Prostate gland (tissue), 2 donors: ENCODE measurements around the gene GGT6. TPM values are rescaled to one million over a fixed set of nuclear protein-coding genes. Genes with fewer than 3 reads are reported as not detected.
"Not testable (repeated sequence)": the region's sequence is repeated elsewhere in the genome, so short reads cannot be mapped to it uniquely, and the experiment has no call there.

Source experiments
- DNase-seq: peaks from one replicate; pipeline ENCODE4 v3.0.0-alpha.2; 2019; ENCODE audit warnings: low spot score
- H3K27ac ChIP-seq, 2 donors: fragments of 200-600 bp; sonication (generic); 2 replicates each; pipeline ENCODE4 v1.5.1; 2017 to 2019
- H3K27me3 ChIP-seq: fragments of 200-600 bp; sonication (generic); replicated peaks from 2 replicates; pipeline ENCODE4 v1.5.1; 2019; ENCODE audit not compliant: insufficient read depth
- H3K36me3 ChIP-seq, 2 donors: fragments of 200-600 bp; sonication (generic); 1 replicate in 1 of 2; 2 replicates in 1 of 2; pipeline versions ENCODE4 v1.5.1 to v1.8.1; 2017 to 2019
- H3K4me1 ChIP-seq: fragments of 200-600 bp; sonication (generic); replicated peaks from 2 replicates; pipeline ENCODE4 v1.5.1; 2019
- H3K4me3 ChIP-seq, 2 donors: fragments of 200-600 bp; sonication (generic); 2 replicates each; pipeline ENCODE4 v1.5.1; 2017 to 2019
- H3K9me3 ChIP-seq: fragments of 200-600 bp; sonication (generic); 2 replicates; pipeline ENCODE4 v1.5.1; 2017
- POLR2A ChIP-seq: fragments of 450-650 bp; IDR thresholded peaks from one replicate; pipeline ENCODE4 v1.6.1; 2016; ENCODE audit warnings: antibody characterized with exemption, mild to moderate bottlenecking
- POLR2AphosphoS5 ChIP-seq: sonication (generic); formaldehyde crosslinking; IDR thresholded peaks from one replicate; pipeline ENCODE4 v1.6.1; 2017; ENCODE audit warnings: antibody characterized with exemption
- WGBS: methylation state at CpG from one replicate; pipeline ENCODE4 v1.1.5; 2018; 5-methylcytosine and 5-hydroxymethylcytosine counted together
- intact Hi-C: fragments of 100-400 bp; cut with DNase I; formaldehyde crosslinking; loops from one replicate; pipeline ENCODE4 v1.14.2; 2022
- total RNA-seq, 2 donors: library from RNA; depleted of rRNA; stranded (reverse); fragments of >200 nt; gene quantifications; one replicate each; pipeline ENCODE4 v1.1.0, GENCODE V29; 2016
- TF ChIP-seq, protein P1 (sequence below), 4 experiments: fragments of 200-600 bp in 2 of 4; fragments of 450-650 bp in 2 of 4; sonication (generic) in 2 of 4; IDR thresholded peaks; 1 replicate in 3 of 4; 2 replicates in 1 of 4; pipeline ENCODE4 v1.5.1; 2016 to 2019; ENCODE audit warnings: antibody characterized with exemption in 4 of 4, mild to moderate bottlenecking in 2 of 4, moderate library complexity in 2 of 4

The GGT6 gene
- total RNA-seq, 2 donors from 2014 or later: 23.5 to 35.6 TPM

DNA sequence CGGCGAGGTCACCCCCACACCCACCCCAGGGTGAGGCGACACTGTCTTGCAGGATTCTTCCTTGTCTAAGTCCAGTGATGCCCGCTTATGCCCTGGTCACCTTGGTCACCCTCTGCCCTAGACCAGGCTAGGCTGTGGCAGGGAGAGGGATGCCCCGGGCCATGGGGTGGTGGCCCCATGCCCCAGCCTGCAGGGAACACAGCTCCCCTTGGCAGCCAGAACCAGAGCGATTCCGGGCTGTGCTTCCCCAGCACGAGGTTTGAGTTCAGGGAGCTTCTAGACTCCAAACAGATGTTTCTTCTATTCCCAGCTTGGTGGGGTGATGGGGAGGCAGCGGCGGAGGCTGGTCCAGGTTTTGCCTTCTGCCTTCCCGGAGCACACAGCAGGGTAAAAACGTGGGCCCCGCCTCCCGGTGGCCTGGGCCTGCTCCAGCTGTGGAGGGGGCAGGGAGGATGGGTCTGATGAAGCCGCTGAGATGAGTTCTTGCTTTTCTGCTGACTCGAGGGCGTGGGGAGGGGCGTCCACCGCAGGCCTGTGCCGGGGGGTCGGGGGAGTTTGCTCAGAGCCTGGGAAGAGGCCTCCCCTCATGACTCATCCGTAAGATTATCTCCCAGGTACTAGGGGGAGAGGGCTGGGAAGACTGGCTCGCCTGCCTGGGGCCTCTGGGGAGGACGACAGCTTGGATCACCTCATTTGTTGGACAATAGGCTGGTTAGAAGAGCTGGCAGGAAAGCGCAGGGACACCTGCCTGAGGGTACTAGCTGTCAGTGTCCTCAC is 39.3 kb upstream of the GGT6 start:
- H3K27ac ChIP-seq: peak overlapping the region; percentile 29 to 42
- no peaks in the 10 kb centered on the region for H3K9me3 ChIP-seq
- WGBS: 25% methylated on average over 25 of the region's 25 CpGs
- H3K4me1 ChIP-seq: no peaks in the 10 kb centered on the region
- TF ChIP-seq, protein P1, sequence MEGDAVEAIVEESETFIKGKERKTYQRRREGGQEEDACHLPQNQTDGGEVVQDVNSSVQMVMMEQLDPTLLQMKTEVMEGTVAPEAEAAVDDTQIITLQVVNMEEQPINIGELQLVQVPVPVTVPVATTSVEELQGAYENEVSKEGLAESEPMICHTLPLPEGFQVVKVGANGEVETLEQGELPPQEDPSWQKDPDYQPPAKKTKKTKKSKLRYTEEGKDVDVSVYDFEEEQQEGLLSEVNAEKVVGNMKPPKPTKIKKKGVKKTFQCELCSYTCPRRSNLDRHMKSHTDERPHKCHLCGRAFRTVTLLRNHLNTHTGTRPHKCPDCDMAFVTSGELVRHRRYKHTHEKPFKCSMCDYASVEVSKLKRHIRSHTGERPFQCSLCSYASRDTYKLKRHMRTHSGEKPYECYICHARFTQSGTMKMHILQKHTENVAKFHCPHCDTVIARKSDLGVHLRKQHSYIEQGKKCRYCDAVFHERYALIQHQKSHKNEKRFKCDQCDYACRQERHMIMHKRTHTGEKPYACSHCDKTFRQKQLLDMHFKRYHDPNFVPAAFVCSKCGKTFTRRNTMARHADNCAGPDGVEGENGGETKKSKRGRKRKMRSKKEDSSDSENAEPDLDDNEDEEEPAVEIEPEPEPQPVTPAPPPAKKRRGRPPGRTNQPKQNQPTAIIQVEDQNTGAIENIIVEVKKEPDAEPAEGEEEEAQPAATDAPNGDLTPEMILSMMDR (IDR thresholded peaks at IDR 0.05): no peak
- TF ChIP-seq POLR2A: no peak
- no peak for TF ChIP-seq POLR2AphosphoS5
- H3K36me3 ChIP-seq: no peaks in the 10 kb centered on the region
- no peak for DNase-seq
- intact Hi-C loops: no loop called here
- no peaks in the 10 kb centered on the region for H3K27me3 ChIP-seq
- H3K4me3 ChIP-seq: no peak overlapping the region

DNA sequence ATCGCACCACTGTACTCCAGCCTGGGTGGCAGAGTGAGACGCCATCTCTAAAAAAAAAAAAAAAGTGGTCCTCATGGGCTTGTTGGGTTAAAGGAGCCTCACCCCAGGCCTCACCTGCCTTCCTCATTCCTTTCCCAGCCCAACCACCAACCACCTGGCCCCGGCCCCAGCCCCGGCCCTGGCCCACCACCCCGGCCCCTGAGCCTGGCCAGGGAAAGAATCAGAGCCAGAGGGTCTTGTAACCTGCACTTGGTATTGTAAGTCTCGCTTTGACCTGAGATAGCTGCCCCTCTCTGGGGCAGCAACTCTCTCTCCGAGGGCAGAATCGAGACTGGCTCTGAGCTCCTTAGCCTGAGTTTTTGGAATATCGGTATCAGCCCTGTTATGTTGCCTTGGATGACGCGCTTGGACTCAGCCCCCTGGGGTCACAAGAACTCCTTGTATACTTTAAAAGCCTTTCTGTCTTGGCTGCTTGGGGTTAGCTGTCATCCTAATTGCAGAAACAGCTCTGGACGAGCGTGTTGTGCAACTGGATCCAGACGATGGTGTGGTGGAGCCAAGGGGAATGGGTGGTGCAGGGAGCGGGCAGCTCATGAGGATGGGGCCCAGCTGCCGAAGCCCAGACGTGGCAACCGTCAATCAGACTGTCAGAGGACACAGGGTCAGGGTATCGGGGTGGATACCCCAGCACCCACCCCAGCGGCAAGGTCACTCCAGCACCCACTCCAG is 38.6 kb upstream of the GGT6 start:
- Histone ChIP-seq H3K4me3 (no peak overlapping the region), H3K9me3 (no peaks in the 10 kb centered on the region), H3K27ac (peak overlapping the region; percentile 29 to 53), H3K4me1 (no peaks in the 10 kb centered on the region), H3K36me3 (no peaks in the 10 kb centered on the region), H3K27me3 (no peaks in the 10 kb centered on the region)
- DNase-seq: no peak
- intact Hi-C loops: no loop called here
- 72% methylated on average over 20 of the region's 20 CpGs for WGBS
- TF ChIP-seq, protein P1 (IDR thresholded peaks at IDR 0.05): no peak
- TF ChIP-seq POLR2AphosphoS5 (no peak), POLR2A (no peak)

DNA sequence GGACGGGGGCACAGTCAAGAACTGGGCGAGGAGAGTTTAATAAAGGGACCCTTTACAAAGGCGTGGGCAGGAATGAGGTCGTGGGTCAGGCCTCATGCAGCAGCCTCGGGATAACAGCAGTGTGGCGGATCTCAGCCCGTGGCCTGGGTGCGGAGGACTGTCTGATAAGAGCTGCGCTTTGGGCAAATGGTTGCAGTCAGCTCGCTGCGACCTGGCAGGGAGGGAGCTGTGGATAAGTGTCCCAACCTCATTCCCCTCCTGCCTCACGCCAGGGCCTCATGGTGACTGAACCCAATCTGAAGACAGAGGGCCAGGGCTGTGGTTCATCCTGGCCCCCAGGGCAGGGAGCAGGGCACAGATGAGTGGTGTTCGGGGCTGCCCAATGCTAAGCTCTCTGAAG is 37.6 kb upstream of the GGT6 start:
- WGBS: 83% methylated on average over 13 of the region's 13 CpGs
- DNase-seq: no peak
- intact Hi-C loops: no loop called here
- Histone ChIP-seq H3K27ac (peak overlapping the region in 1 of 2 donors; percentile 53), H3K36me3 (no peaks in the 10 kb centered on the region), H3K4me3 (no peak overlapping the region), H3K9me3 (no peaks in the 10 kb centered on the region), H3K4me1 (no peaks in the 10 kb centered on the region), H3K27me3 (no peaks in the 10 kb centered on the region)
- TF ChIP-seq POLR2AphosphoS5 (no peak), POLR2A (no peak)
- TF ChIP-seq, protein P1 (IDR thresholded peaks at IDR 0.05): no peak

DNA sequence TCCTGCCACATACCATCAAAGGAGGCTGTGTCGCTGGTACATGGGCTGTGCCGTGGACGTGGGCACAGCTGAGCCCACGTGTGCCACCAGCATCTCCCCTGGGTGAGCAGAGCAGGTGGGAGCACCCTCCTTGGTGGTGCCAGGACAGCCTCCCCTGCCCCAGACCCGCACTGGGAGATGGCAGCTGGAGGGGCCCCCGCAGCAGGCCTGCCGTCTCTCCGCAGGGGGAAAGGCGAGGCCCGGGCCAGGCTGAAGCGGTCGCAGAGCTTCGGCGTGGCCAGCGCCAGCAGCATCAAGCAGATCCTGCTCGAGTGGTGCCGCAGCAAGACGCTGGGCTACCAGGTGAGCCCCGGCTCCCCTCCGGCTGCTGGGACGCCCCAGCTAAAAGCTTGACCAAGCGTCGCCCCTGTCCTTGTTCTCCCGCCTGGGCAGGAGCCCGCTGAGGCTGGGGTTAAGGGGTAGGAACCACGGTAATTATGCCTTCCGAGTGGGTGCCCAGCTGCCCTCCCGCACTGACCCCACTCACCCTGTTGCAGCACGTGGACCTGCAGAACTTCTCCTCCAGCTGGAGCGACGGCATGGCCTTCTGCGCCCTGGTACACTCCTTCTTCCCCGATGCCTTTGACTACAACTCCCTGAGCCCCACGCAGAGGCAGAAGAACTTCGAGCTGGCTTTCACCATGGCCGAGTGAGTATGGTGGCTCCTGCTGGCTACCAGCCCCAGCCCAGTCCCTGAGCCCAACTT is 36.4 kb upstream of the GGT6 start:
- intact Hi-C loops: no loop called here
- Histone ChIP-seq H3K9me3 (no peaks in the 10 kb centered on the region), H3K27ac (no peak overlapping the region), H3K27me3 (no peaks in the 10 kb centered on the region), H3K36me3 (no peaks in the 10 kb centered on the region), H3K4me1 (no peaks in the 10 kb centered on the region), H3K4me3 (no peak overlapping the region)
- DNase-seq: no peak
- 96% methylated on average over 36 of the region's 36 CpGs for WGBS
- TF ChIP-seq, protein P1 (IDR thresholded peaks at IDR 0.05): no peak
- TF ChIP-seq POLR2A (no peak), POLR2AphosphoS5 (no peak)

DNA sequence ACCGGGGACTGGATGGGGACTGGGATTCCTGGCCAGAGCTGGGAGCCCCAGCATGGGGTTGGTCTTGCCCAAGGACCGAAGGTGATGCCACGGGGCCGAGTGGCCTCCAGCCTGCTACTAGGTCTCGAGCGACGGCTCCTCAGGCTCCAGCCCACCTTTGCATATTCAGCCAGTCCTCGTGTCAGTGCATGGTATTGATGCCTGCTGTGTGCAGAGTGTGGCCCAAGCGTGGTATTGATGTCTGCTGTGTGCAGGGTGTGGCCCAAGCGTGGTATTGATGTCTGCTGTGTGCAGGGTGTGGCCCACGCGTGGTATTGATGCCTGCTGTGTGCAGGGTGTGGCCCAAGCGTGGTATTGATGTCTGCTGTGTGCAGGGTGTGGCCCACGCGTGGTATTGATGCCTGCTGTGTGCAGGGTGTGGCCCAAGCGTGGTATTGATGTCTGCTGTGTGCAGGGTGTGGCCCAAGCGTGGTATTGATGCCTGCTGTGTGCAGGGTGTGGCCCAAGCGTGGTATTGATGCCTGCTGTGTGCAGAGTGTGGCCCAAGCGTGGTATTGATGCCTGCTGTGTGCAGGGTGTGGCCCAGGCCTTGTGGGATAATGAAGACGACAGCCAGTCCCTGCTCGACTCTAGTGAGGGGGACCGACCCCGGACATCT is 35.4 kb upstream of the GGT6 start:
- not testable (repeated sequence) for H3K4me1 ChIP-seq, H3K9me3 ChIP-seq
- WGBS: 95% methylated on average over 22 of the region's 23 CpGs

More for the DNA sequence above, 35.4 kb upstream of the GGT6 start:
- intact Hi-C loops, H3K4me3 ChIP-seq, DNase-seq, H3K27me3 ChIP-seq, H3K36me3 ChIP-seq, H3K27ac ChIP-seq: not testable (repeated sequence)
